GM19023 (cell line): ENCODE measurements around the gene S1PR3.

ENCODE experiments used
- ATAC-seq: cut with Tn5 transposase; IDR thresholded peaks from one replicate; pipeline ENCODE4 v1.9.1; 2021; ENCODE audit warnings: mild to moderate bottlenecking, moderate library complexity; ENCODE audit not compliant: unreplicated experiment

The S1PR3 gene

GRCh38 chr9:89032661-89033060, 41.4 kb downstream of the S1PR3 start:
- ATAC-seq: no peak

- no peak for ATAC-seq
These were observed 45.1 kb downstream of the S1PR3 start for GRCh38 chr9:89036383-89036782.

GRCh38 chr9:89036891-89037290, 45.6 kb downstream of the S1PR3 start:
- ATAC-seq: no peak

- ATAC-seq: no peak
These were observed 46.1 kb downstream of the S1PR3 start for GRCh38 chr9:89037346-89037745.

GRCh38 chr9:89037891-89038290, 46.6 kb downstream of the S1PR3 start:
- no peak for ATAC-seq

GRCh38 chr9:89038382-89039103, 47.3 kb downstream of the S1PR3 start:
- ATAC-seq: no peak

GRCh38 chr9:89039104-89039465, 47.8 kb downstream of the S1PR3 start:
- no peak for ATAC-seq

- no peak for ATAC-seq
These were observed 48.4 kb downstream of the S1PR3 start for GRCh38 chr9:89039664-89040063.

- ATAC-seq: no peak
These were observed 51.7 kb downstream of the S1PR3 start for GRCh38 chr9:89042984-89043383.

GRCh38 chr9:89044104-89044503, 52.8 kb downstream of the S1PR3 start:
- ATAC-seq: no peak

GRCh38 chr9:89044881-89045280, 53.6 kb downstream of the S1PR3 start:
- no peak for ATAC-seq

- no peak for ATAC-seq
These were observed 55.6 kb downstream of the S1PR3 start for GRCh38 chr9:89046832-89047231.

- no peak for ATAC-seq
These were observed 56.4 kb downstream of the S1PR3 start for GRCh38 chr9:89047667-89048066.

GRCh38 chr9:89048616-89049015, 57.3 kb downstream of the S1PR3 start:
- no peak for ATAC-seq

- ATAC-seq: no peak
These were observed 58.4 kb downstream of the S1PR3 start for GRCh38 chr9:89049646-89050045.

- ATAC-seq: no peak
These were observed 60.3 kb downstream of the S1PR3 start for GRCh38 chr9:89051421-89052025.

- ATAC-seq: no peak
These were observed 61.3 kb downstream of the S1PR3 start for GRCh38 chr9:89052470-89053097.

GRCh38 chr9:89053301-89053700, 62.0 kb downstream of the S1PR3 start:
- no peak for ATAC-seq
